Endothelial cell of umbilical vein (primary cell): ENCODE measurements around the gene GTPBP3. TPM values are rescaled to one million over a fixed set of nuclear protein-coding genes. Genes with fewer than 3 reads are reported as not detected.

ENCODE experiments used
- BruUV-seq: library from RNA; stranded (reverse); fragments of 400-500 nt; replicated peaks from 2 replicates; lab custom pipeline; 2021; lab: Mats Ljungman, UMichigan
- CTCF ChIA-PET: fragments of 300-600, 350-600 bp; sonication (Branson Sonifier 250); formaldehyde crosslinking; loops from one replicate; lab custom pipeline; 2021; ENCODE audit warnings: antibody characterized with exemption, inconsistent platforms; lab: Charles Lee
- POLR2A ChIA-PET: fragments of 300-600, 350-600 bp; sonication (Branson Sonifier 250); formaldehyde crosslinking; loops from one replicate; lab custom pipeline; 2021; ENCODE audit warnings: antibody characterized with exemption, inconsistent platforms; lab: Charles Lee
- DNase-seq: peaks from one replicate; pipeline ENCODE4 v3.0.0-alpha.2; 2011; ENCODE audit warnings: low read depth, low spot score
- FAIRE-seq: peaks from 2 replicates; lab custom pipeline; 2011; peaks lifted over from hg19 to GRCh38; lab: Jason Lieb, UNC
- H2AFZ ChIP-seq: 2 replicates; pipeline ENCODE4 v1.6.0; 2012; ENCODE audit warnings: low read depth, low read length, control low read depth, inconsistent platforms
- H3K27ac ChIP-seq: 2 replicates; pipeline ENCODE4 v1.5.1; 2011; ENCODE audit warnings: low read depth, mild to moderate bottlenecking, control low read depth, low read length, moderate library complexity; ENCODE audit not compliant: insufficient read depth
- H3K27me3 ChIP-seq, 2 experiments: 2 replicates each; pipeline versions ENCODE4 v1.6.0 to v1.6.1; 2011; ENCODE audit warnings: low read length in 2 of 2, mixed read lengths in 1 of 2; ENCODE audit not compliant: control insufficient read depth in 2 of 2, insufficient read depth in 2 of 2
- H3K36me3 ChIP-seq, 2 experiments: 2 replicates in 1 of 2; 3 replicates in 1 of 2; pipeline ENCODE4 v1.5.1; 2011; ENCODE audit warnings: low read length in 2 of 2, mild to moderate bottlenecking in 1 of 2, moderate library complexity in 1 of 2; ENCODE audit not compliant: control insufficient read depth in 2 of 2, insufficient read depth in 2 of 2; ENCODE audit errors: extremely low read depth in 1 of 2
- H3K4me1 ChIP-seq: 3 replicates; pipeline ENCODE4 v1.5.1; 2011; ENCODE audit warnings: mild to moderate bottlenecking, low read length; ENCODE audit not compliant: control insufficient read depth, insufficient read depth; ENCODE audit errors: extremely low read depth
- H3K4me2 ChIP-seq: 2 replicates; pipeline ENCODE4 v1.6.1; 2011; ENCODE audit warnings: low read length, control low read depth, mixed read lengths; ENCODE audit not compliant: insufficient read depth
- H3K4me3 ChIP-seq, 3 experiments: fragments of 200-600 bp in 1 of 3; sonication (generic), shearing (Covaris generic) in 1 of 3; replicated peaks in 1 of 3; 2 replicates each; pipeline ENCODE4 v1.5.1; 2011 to 2016; ENCODE audit warnings: control low read depth in 3 of 3, low read length in 3 of 3, mild to moderate bottlenecking in 2 of 3, inconsistent platforms in 1 of 3, low read depth in 1 of 3, moderate library complexity in 1 of 3; ENCODE audit not compliant: insufficient read depth in 1 of 3
- H3K79me2 ChIP-seq: 2 replicates; pipeline ENCODE4 v1.6.0; 2012; ENCODE audit warnings: low read length, inconsistent platforms; ENCODE audit not compliant: control insufficient read depth, insufficient read depth
- H3K9ac ChIP-seq: replicated peaks from 2 replicates; pipeline ENCODE3; 2011; ENCODE audit warnings: low read length, control low read depth; ENCODE audit not compliant: insufficient read depth; ENCODE audit errors: extremely low read depth
- H3K9me1 ChIP-seq: replicated peaks from 3 replicates; pipeline ENCODE4 v1.6.0; 2011; ENCODE audit warnings: mild to moderate bottlenecking, low read length; ENCODE audit not compliant: control insufficient read depth, insufficient read depth; ENCODE audit errors: extremely low read depth
- H3K9me3 ChIP-seq: replicated peaks from 2 replicates; pipeline ENCODE4 v1.5.1; 2012; ENCODE audit warnings: low read length, inconsistent platforms; ENCODE audit not compliant: control insufficient read depth, insufficient read depth
- H4K20me1 ChIP-seq: replicated peaks from 2 replicates; pipeline ENCODE3; 2011; ENCODE audit warnings: mild to moderate bottlenecking, low read length; ENCODE audit not compliant: control insufficient read depth, insufficient read depth; ENCODE audit errors: extremely low read depth
- EZH2 ChIP-seq: IDR thresholded peaks from 2 replicates; pipeline ENCODE4 v1.6.1; 2012; ENCODE audit warnings: borderline replicate concordance, low read depth, mild to moderate bottlenecking, moderate library complexity, low read length, inconsistent platforms; ENCODE audit not compliant: severe bottlenecking
- FOS ChIP-seq: IDR thresholded peaks from 2 replicates; pipeline ENCODE4 v1.6.1; 2011; ENCODE audit warnings: mild to moderate bottlenecking, low read length, moderate library complexity, borderline replicate concordance; ENCODE audit not compliant: insufficient read depth
- GATA2 ChIP-seq: IDR thresholded peaks from 2 replicates; pipeline ENCODE4 v1.7.0; 2011; ENCODE audit warnings: low read depth, mild to moderate bottlenecking, moderate library complexity, mixed read lengths, low read length; ENCODE audit not compliant: insufficient read length, insufficient read depth
- JUN ChIP-seq: IDR thresholded peaks from 2 replicates; pipeline ENCODE4 v1.6.1; 2011; ENCODE audit warnings: borderline replicate concordance, low read depth; ENCODE audit not compliant: insufficient read length, insufficient read depth
- MYC ChIP-seq: IDR thresholded peaks from one replicate; pipeline ENCODE4 v1.6.1; 2011; ENCODE audit warnings: mild to moderate bottlenecking, low read depth, low read length
- POLR2A ChIP-seq: IDR thresholded peaks from 2 replicates; pipeline ENCODE4 v1.6.1; 2012; ENCODE audit warnings: low read depth, mild to moderate bottlenecking, control low read depth, low read length
- POLR2AphosphoS5 ChIP-seq: IDR thresholded peaks from 2 replicates; pipeline ENCODE4 v1.6.1; 2012; ENCODE audit warnings: low read depth, mild to moderate bottlenecking, control low read depth, low read length, moderate library complexity; ENCODE audit not compliant: insufficient read depth
- dilution Hi-C: fragments of 300-500 bp; cut with MboI; formaldehyde crosslinking; loops from one replicate; pipeline ENCODE4 v1.15.0; 2019; ENCODE audit warnings: low sequenced_read_pairs; ENCODE audit not compliant: extremely low pct_ligation_motif_present
- intact Hi-C: fragments of 100-400 bp; cut with micrococcal nuclease; formaldehyde crosslinking; loops from one replicate; pipeline ENCODE4 v1.10.0; 2022
- polyA plus RNA-seq, 4 experiments: library from polyadenylated mRNA; depleted of rRNA in 3 of 4; stranded (reverse) in 3 of 4; unstranded in 1 of 4; fragments of >200 nt; gene quantifications; 2 replicates each; pipeline versions ENCODE4 v1.2.1 to v1.2.3, GENCODE V29; 2011 to 2012; ENCODE audit warnings: missing spikeins in 1 of 4
- total RNA-seq: library from RNA; stranded (reverse); gene quantifications from 2 replicates; pipeline ENCODE4 v1.2.3, GENCODE V29; 2021
- TF ChIP-seq, protein P1 (sequence below): IDR thresholded peaks from 2 replicates; pipeline ENCODE4 v1.6.1; 2011; ENCODE audit not compliant: insufficient read depth, insufficient read length
- TF ChIP-seq, protein P2 (sequence below), 2 donors: IDR thresholded peaks; 1 replicate in 1 of 2; 2 replicates in 1 of 2; pipeline ENCODE4 v1.5.1; 2011; ENCODE audit warnings: low read length in 2 of 2, mild to moderate bottlenecking in 2 of 2, moderate library complexity in 2 of 2, control low read depth in 1 of 2, inconsistent platforms in 1 of 2, low read depth in 1 of 2; ENCODE audit not compliant: insufficient read depth in 1 of 2; ENCODE audit errors: extremely low read depth in 1 of 2

GTPBP3 gene
- total and polyA plus RNA-seq, 2 donors (not counting 3 experiments of a cell fraction or from before 2014, with no cell fraction given): 12.7 to 34.7 TPM

DNA sequence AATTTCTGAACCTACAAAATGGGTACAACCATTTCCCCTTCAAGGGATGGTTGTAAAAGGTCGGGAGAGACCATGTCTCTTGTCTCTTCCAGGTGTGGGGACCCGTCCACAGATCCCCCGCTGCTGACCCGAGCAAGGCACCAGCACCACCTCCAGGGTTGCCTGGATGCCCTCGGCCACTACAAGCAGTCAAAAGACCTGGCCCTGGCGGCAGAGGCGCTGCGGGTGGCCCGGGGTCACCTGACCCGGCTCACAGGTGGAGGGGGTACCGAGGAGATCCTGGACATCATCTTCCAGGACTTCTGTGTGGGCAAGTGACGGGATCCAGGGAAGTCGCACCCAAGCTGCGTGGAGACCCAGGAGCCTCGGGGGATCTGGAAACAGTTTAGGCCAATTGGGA lies 4.0 kb downstream of the GTPBP3 start:
- CTCF ChIA-PET: interaction anchor here (3.8 kb wide), 1 partner anchor 45 kb away, joined by 18 read pairs; no protein-coding TSS in a partner anchor
- H3K27ac ChIP-seq: no peak overlapping the region
- DNase-seq (no peak), FAIRE-seq (no peak)
- POLR2A ChIA-PET: no interaction called here
- no peak overlapping the region for H3K4me2 ChIP-seq
- no peaks in the 10 kb centered on the region for H3K9me3 ChIP-seq
- H4K20me1 ChIP-seq: no peaks in the 10 kb centered on the region
- TF ChIP-seq MYC: no peak
- TF ChIP-seq, protein P1, sequence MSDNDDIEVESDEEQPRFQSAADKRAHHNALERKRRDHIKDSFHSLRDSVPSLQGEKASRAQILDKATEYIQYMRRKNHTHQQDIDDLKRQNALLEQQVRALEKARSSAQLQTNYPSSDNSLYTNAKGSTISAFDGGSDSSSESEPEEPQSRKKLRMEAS: no peak
- no peak for TF ChIP-seq JUN
- TF ChIP-seq POLR2AphosphoS5: no peak
- no peak for TF ChIP-seq GATA2
- no peak for TF ChIP-seq FOS
- no peak for TF ChIP-seq POLR2A
- TF ChIP-seq EZH2: no peak
- TF ChIP-seq, protein P2, sequence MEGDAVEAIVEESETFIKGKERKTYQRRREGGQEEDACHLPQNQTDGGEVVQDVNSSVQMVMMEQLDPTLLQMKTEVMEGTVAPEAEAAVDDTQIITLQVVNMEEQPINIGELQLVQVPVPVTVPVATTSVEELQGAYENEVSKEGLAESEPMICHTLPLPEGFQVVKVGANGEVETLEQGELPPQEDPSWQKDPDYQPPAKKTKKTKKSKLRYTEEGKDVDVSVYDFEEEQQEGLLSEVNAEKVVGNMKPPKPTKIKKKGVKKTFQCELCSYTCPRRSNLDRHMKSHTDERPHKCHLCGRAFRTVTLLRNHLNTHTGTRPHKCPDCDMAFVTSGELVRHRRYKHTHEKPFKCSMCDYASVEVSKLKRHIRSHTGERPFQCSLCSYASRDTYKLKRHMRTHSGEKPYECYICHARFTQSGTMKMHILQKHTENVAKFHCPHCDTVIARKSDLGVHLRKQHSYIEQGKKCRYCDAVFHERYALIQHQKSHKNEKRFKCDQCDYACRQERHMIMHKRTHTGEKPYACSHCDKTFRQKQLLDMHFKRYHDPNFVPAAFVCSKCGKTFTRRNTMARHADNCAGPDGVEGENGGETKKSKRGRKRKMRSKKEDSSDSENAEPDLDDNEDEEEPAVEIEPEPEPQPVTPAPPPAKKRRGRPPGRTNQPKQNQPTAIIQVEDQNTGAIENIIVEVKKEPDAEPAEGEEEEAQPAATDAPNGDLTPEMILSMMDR (IDR thresholded peaks at IDR 0.05; ENCODE audit: extremely low read depth in 1 of 2, insufficient read depth in 1 of 2, low read depth in 1 of 2, low read length in 2 of 2): no peak
- BruUV-seq: no TSS peak
- no peak overlapping the region for H2AFZ ChIP-seq
- no peaks in the 10 kb centered on the region for H3K36me3 ChIP-seq
- H3K4me3 ChIP-seq: no peak overlapping the region
- peaks cover 10% of the 10 kb centered on the region for H3K4me1 ChIP-seq
- H3K9me1 ChIP-seq: no peaks in the 10 kb centered on the region
- dilution Hi-C loops (no loop called here), intact Hi-C loops (no loop called here)
- H3K79me2 ChIP-seq: peaks cover 4% of the 10 kb centered on the region
- no peaks in the 10 kb centered on the region for H3K27me3 ChIP-seq
- H3K9ac ChIP-seq: no peak overlapping the region
